Prostate gland (tissue), 2 donors: Measurements from ENCODE around the gene GPER1. TPM values are rescaled to one million over a fixed set of nuclear protein-coding genes. Genes with fewer than 3 reads are reported as not detected.

Experiments used
- DNase-seq: peaks from one replicate; pipeline ENCODE4 v3.0.0-alpha.2; 2019; ENCODE audit warnings: low spot score
- H3K27ac ChIP-seq, 2 donors: fragments of 200-600 bp; sonication (generic); 2 replicates each; pipeline ENCODE4 v1.5.1; 2017 to 2019
- H3K27me3 ChIP-seq: fragments of 200-600 bp; sonication (generic); replicated peaks from 2 replicates; pipeline ENCODE4 v1.5.1; 2019; ENCODE audit not compliant: insufficient read depth
- H3K36me3 ChIP-seq, 2 donors: fragments of 200-600 bp; sonication (generic); 1 replicate in 1 of 2; 2 replicates in 1 of 2; pipeline versions ENCODE4 v1.5.1 to v1.8.1; 2017 to 2019
- H3K4me1 ChIP-seq: fragments of 200-600 bp; sonication (generic); replicated peaks from 2 replicates; pipeline ENCODE4 v1.5.1; 2019
- H3K4me3 ChIP-seq, 2 donors: fragments of 200-600 bp; sonication (generic); 2 replicates each; pipeline ENCODE4 v1.5.1; 2017 to 2019
- H3K9me3 ChIP-seq: fragments of 200-600 bp; sonication (generic); 2 replicates; pipeline ENCODE4 v1.5.1; 2017
- CTCF ChIP-seq, 4 experiments: fragments of 200-600 bp in 2 of 4; fragments of 450-650 bp in 2 of 4; sonication (generic) in 2 of 4; IDR thresholded peaks; 1 replicate in 3 of 4; 2 replicates in 1 of 4; pipeline ENCODE4 v1.5.1; 2016 to 2019; ENCODE audit warnings: antibody characterized with exemption in 4 of 4, mild to moderate bottlenecking in 2 of 4, moderate library complexity in 2 of 4
- POLR2A ChIP-seq: fragments of 450-650 bp; IDR thresholded peaks from one replicate; pipeline ENCODE4 v1.6.1; 2016; ENCODE audit warnings: antibody characterized with exemption, mild to moderate bottlenecking
- POLR2AphosphoS5 ChIP-seq: sonication (generic); formaldehyde crosslinking; IDR thresholded peaks from one replicate; pipeline ENCODE4 v1.6.1; 2017; ENCODE audit warnings: antibody characterized with exemption
- WGBS: methylation state at CpG from one replicate; pipeline ENCODE4 v1.1.5; 2018; 5-methylcytosine and 5-hydroxymethylcytosine counted together
- intact Hi-C: fragments of 100-400 bp; cut with DNase I; formaldehyde crosslinking; loops from one replicate; pipeline ENCODE4 v1.14.2; 2022
- total RNA-seq, 2 donors: library from RNA; depleted of rRNA; stranded (reverse); fragments of >200 nt; gene quantifications; one replicate each; pipeline ENCODE4 v1.1.0, GENCODE V29; 2016

Gene GPER1
- total RNA-seq, 2 donors from 2014 or later = 7.4 to 11.5 TPM

- intact Hi-C loops = loop anchor here (1.0 kb wide), 1 partner anchor 36 kb away; no protein-coding TSS in a partner anchor
- Histone ChIP-seq H3K36me3 (no peaks in the 10 kb centered on the region), H3K9me3 (no peaks in the 10 kb centered on the region), H3K27ac (no peak overlapping the region), H3K4me1 (no peaks in the 10 kb centered on the region), H3K27me3 (no peaks in the 10 kb centered on the region), H3K4me3 (no peak overlapping the region)
- 31% methylated on average over 17 of the region's 17 CpGs for WGBS
- TF ChIP-seq POLR2AphosphoS5 = no peak
- peak in 3 of 4 experiments; percentile 26 to 59 (median 43) for TF ChIP-seq CTCF (IDR thresholded peaks at IDR 0.05)
- no peak for DNase-seq
Observed at GRCh38 chr7:1123715-1124114, 35.8 kb downstream of the GPER1 start.

- intact Hi-C loops = no loop called here
- no peaks in the 10 kb centered on the region for H3K4me1 ChIP-seq
- no peak for DNase-seq
- 88% methylated on average over 10 of the region's 11 CpGs for WGBS
- no peaks in the 10 kb centered on the region for H3K36me3 ChIP-seq
- H3K27ac ChIP-seq = no peak overlapping the region
- no peak overlapping the region for H3K4me3 ChIP-seq
- H3K27me3 ChIP-seq = no peaks in the 10 kb centered on the region
- no peaks in the 10 kb centered on the region for H3K9me3 ChIP-seq
- no peak for TF ChIP-seq POLR2A
- no peak for TF ChIP-seq CTCF (IDR thresholded peaks at IDR 0.05)
- TF ChIP-seq POLR2AphosphoS5 = no peak
Observed at GRCh38 chr7:1124164-1124563, 36.3 kb downstream of the GPER1 start.

GRCh38 chr7:1124816-1125602 is 37.1 kb downstream of the GPER1 start:
- 52% methylated on average over 23 of the region's 23 CpGs for WGBS
- intact Hi-C loops = no loop called here
- H3K4me3 ChIP-seq = no peak overlapping the region
- no peak for TF ChIP-seq POLR2AphosphoS5
- no peak for TF ChIP-seq POLR2A
- TF ChIP-seq CTCF (IDR thresholded peaks at IDR 0.05) = no peak
- no peaks in the 10 kb centered on the region for H3K36me3 ChIP-seq
- H3K9me3 ChIP-seq = no peaks in the 10 kb centered on the region
- H3K4me1 ChIP-seq = no peaks in the 10 kb centered on the region
- no peak for DNase-seq
- H3K27ac ChIP-seq = no peak overlapping the region
- H3K27me3 ChIP-seq = no peaks in the 10 kb centered on the region

GRCh38 chr7:1125603-1125969 is 37.7 kb downstream of the GPER1 start:
- intact Hi-C loops = no loop called here

More at GRCh38 chr7:1125603-1125969, 37.7 kb downstream of the GPER1 start:
- Histone ChIP-seq H3K4me3 (no peak overlapping the region), H3K36me3 (no peaks in the 10 kb centered on the region), H3K27ac (no peak overlapping the region), H3K27me3 (no peaks in the 10 kb centered on the region), H3K4me1 (no peaks in the 10 kb centered on the region), H3K9me3 (no peaks in the 10 kb centered on the region)
- WGBS = 95% methylated on average over 16 of the region's 16 CpGs
- DNase-seq = no peak
- TF ChIP-seq POLR2A = no peak
- no peak for TF ChIP-seq CTCF (IDR thresholded peaks at IDR 0.05)
- no peak for TF ChIP-seq POLR2AphosphoS5
